ENCODE results near the gene P2RY6. TPM values are rescaled to one million over a fixed set of nuclear protein-coding genes. Genes with fewer than 3 reads are reported as not detected.

Gene P2RY6
- total and polyA plus RNA-seq, 2 of the 4 experiments (the other 2 are of a cell fraction) = 0.44 TPM; not detected in 1

DNA sequence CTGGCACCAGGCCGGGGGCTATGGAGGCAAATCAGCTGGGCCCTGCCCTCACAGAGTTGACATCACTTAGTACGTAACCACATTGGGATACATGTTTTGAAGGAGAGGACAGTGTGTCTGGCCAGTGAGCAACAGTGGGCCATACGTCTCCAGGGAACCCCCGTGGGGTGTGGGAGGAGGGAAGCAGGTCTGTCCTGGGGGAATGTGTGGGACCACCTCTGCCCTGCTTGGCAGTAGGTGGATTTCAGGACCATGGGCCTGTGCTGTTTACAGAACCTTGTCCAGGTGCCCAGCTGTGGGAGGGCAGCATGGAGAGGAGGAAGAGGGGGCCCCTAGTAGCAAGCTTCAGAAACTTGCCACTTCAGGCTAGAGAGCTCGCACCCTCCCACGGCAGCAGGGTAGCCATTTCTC is 33.0 kb upstream of the P2RY6 start:
- DNase-seq (no peak), ATAC-seq (ENCODE audit: low read depth) (no peak)
- Histone ChIP-seq H3K23ac (ENCODE audit: low read depth, low read length) (no peak overlapping the region), H2AFZ (replicated peaks; ENCODE audit: low read length, poor library complexity) (no peak overlapping the region), H3K79me1 (ENCODE audit: low read depth in 1 of 2, low read length in 2 of 2) (no peaks in the 10 kb centered on the region), H3K36me3 (ENCODE audit: control insufficient read depth, insufficient read depth, low read length) (no peaks in the 10 kb centered on the region), H2AK5ac (ENCODE audit: low read depth, low read length) (peak overlapping the region; percentile 6; the same call in 1 of the 2 replicates), H3K4ac (ENCODE audit: low read depth, low read length) (no peak overlapping the region), H2BK5ac (ENCODE audit: low read depth, low read length, poor library complexity, severe bottlenecking) (no peak overlapping the region), H3K27ac (ENCODE audit: insufficient read depth, low read length) (no peak overlapping the region), H4K5ac (ENCODE audit: low read depth, low read length) (no peak overlapping the region), H4K91ac (ENCODE audit: insufficient read depth, low read depth, low read length) (no peak overlapping the region), H3K9ac (ENCODE audit: low read depth, low read length) (no peak overlapping the region), H2BK120ac (ENCODE audit: low read depth, low read length) (no peak overlapping the region), H3K4me3 (ENCODE audit: insufficient read depth, low read depth, low read length) (no peak overlapping the region), H4K8ac (ENCODE audit: low read depth in 2 of 2, low read length in 2 of 2) (no peak overlapping the region), H2BK15ac (ENCODE audit: low read depth, low read length) (no peak overlapping the region), H4K20me1 (ENCODE audit: insufficient read depth, low read length) (no peaks in the 10 kb centered on the region), H2BK20ac (ENCODE audit: low read depth, low read length) (no peak overlapping the region), H3K27me3 (ENCODE audit: control insufficient read depth, insufficient read depth, low read length) (no peaks in the 10 kb centered on the region), H3K56ac (ENCODE audit: extremely low read depth, insufficient read depth, low read length) (no peak overlapping the region), H3K4me2 (ENCODE audit: low read depth, low read length) (no peak overlapping the region), H2AK9ac (replicated peaks; ENCODE audit: low read depth, low read length, poor library complexity) (no peak overlapping the region), H3K18ac (ENCODE audit: low read depth, low read length) (no peak overlapping the region), H3K4me1 (ENCODE audit: control insufficient read depth, insufficient read depth, low read length) (peaks cover 16% of the 10 kb centered on the region), H3K9me1 (ENCODE audit: insufficient read depth, low read length) (peaks cover 14% of the 10 kb centered on the region), H3K14ac (replicated peaks; ENCODE audit: low read depth, low read length) (no peak overlapping the region), H3K9me3 (ENCODE audit: control insufficient read depth, insufficient read depth, low read length) (no peaks in the 10 kb centered on the region)
- 100% methylated on average over 1 of the region's 6 CpGs; no CpG with 5 or more reads in 1 of the 2 experiments for WGBS, 2 experiments (ENCODE audit: extremely low coverage in 2 of 2, insufficient read length in 1 of 2)
- dilution Hi-C loops (cut with HindIII; ENCODE audit: low sequenced_read_pairs, unreplicated experiment) = no loop called here
- TF ChIP-seq NFE2L2 (IDR thresholded peaks at IDR 0.05; ENCODE audit: low read depth, low read length) = no peak
- no peak for TF ChIP-seq MAFK (IDR thresholded peaks at IDR 0.05; ENCODE audit: low read depth, low read length)
- TF ChIP-seq POLR2A (IDR thresholded peaks at IDR 0.05; ENCODE audit: low read depth, low read length) = no peak
- TF ChIP-seq SMC3 (IDR thresholded peaks at IDR 0.05; ENCODE audit: low read depth, low read length) = no peak
- TF ChIP-seq, protein P1, sequence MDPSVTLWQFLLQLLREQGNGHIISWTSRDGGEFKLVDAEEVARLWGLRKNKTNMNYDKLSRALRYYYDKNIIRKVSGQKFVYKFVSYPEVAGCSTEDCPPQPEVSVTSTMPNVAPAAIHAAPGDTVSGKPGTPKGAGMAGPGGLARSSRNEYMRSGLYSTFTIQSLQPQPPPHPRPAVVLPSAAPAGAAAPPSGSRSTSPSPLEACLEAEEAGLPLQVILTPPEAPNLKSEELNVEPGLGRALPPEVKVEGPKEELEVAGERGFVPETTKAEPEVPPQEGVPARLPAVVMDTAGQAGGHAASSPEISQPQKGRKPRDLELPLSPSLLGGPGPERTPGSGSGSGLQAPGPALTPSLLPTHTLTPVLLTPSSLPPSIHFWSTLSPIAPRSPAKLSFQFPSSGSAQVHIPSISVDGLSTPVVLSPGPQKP (IDR thresholded peaks at IDR 0.05; ENCODE audit: borderline replicate concordance, low read depth, low read length) = no peak
- no peak for TF ChIP-seq CTCF (conservative IDR thresholded peaks at IDR 0.05; ENCODE audit: low read depth, low read length)
- no peak for TF ChIP-seq RFX5 (IDR thresholded peaks at IDR 0.05; ENCODE audit: low read depth, low read length)
- no peak for TF ChIP-seq CHD1 (IDR thresholded peaks at IDR 0.05; ENCODE audit: low read depth, low read length)
- no peak for TF ChIP-seq MAZ (IDR thresholded peaks at IDR 0.05; ENCODE audit: borderline replicate concordance, low read depth, low read length)
- TF ChIP-seq BHLHE40 (IDR thresholded peaks at IDR 0.05; ENCODE audit: low read depth, low read length) = no peak
- TF ChIP-seq MXI1 (IDR thresholded peaks at IDR 0.05; ENCODE audit: borderline replicate concordance, low read depth, low read length) = no peak
- TF ChIP-seq, protein P2, sequence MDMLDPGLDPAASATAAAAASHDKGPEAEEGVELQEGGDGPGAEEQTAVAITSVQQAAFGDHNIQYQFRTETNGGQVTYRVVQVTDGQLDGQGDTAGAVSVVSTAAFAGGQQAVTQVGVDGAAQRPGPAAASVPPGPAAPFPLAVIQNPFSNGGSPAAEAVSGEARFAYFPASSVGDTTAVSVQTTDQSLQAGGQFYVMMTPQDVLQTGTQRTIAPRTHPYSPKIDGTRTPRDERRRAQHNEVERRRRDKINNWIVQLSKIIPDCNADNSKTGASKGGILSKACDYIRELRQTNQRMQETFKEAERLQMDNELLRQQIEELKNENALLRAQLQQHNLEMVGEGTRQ (IDR thresholded peaks at IDR 0.05; ENCODE audit: low read depth, low read length) = no peak
- TF ChIP-seq RCOR1 (IDR thresholded peaks at IDR 0.05; ENCODE audit: insufficient replicate concordance, low read length) = no peak
- no peak for TF ChIP-seq RAD21 (IDR thresholded peaks at IDR 0.05; ENCODE audit: low read length)
- TF ChIP-seq FOS (IDR thresholded peaks at IDR 0.05; ENCODE audit: low read depth, low read length) = no peak
- TF ChIP-seq CEBPB (IDR thresholded peaks at IDR 0.05; ENCODE audit: low read depth, low read length) = no peak
- CTCF ChIA-PET = no interaction called here
- intact Hi-C loops (cut with micrococcal nuclease) = no loop called here
- POLR2A ChIA-PET (ENCODE audit: unreplicated experiment) = no interaction called here
- BruUV-seq (replicated peaks) = no TSS peak
- in situ Hi-C loops (cut with MboI; ENCODE audit: low sequenced_read_pairs) = no loop called here

Measured in IMR-90 (cell line).